Body of pancreas (tissue), 4 donors: ENCODE measurements around the gene CLK3.

Source experiments
- CTCF ChIP-seq, 7 experiments: fragments of 450-650 bp in 4 of 7; fragments of 200-600 bp in 3 of 7; sonication (generic) in 3 of 7; IDR thresholded peaks; one replicate each; pipeline ENCODE4 v1.5.1; 2016 to 2019; ENCODE audit warnings: antibody characterized with exemption in 7 of 7
- POLR2A ChIP-seq, 3 donors: fragments of 450-650 bp; IDR thresholded peaks; one replicate each; pipeline ENCODE4 v1.6.1; 2016; ENCODE audit warnings: antibody characterized with exemption in 3 of 3, mild to moderate bottlenecking in 2 of 3

GRCh38 chr15:74609938-74610301 lies 5.7 kb upstream of the CLK3 start:
- TF ChIP-seq CTCF (IDR thresholded peaks at IDR 0.05) (no peak), POLR2A (IDR thresholded peaks at IDR 0.05) (no peak)
